Measurements from ENCODE around the gene FBLIM1.
"Not testable (repeated sequence)": the region's sequence is repeated elsewhere in the genome, so short reads cannot be mapped to it uniquely, and the experiment has no call there.

FBLIM1 gene

GRCh38 chr1:15810073-15810472 lies 51.5 kb downstream of the FBLIM1 start:
- no peak for DNase-seq (ENCODE audit: low read depth)
- TF ChIP-seq CTCF (conservative IDR thresholded peaks at IDR 0.05; ENCODE audit: low read depth, low read length), result no peak
- H3K4me3 ChIP-seq (ENCODE audit: low read length), result no peak overlapping the region

GRCh38 chr1:15816674-15817073 lies 58.1 kb downstream of the FBLIM1 start:
- DNase-seq (ENCODE audit: low read depth), result no peak
- TF ChIP-seq CTCF (conservative IDR thresholded peaks at IDR 0.05; ENCODE audit: low read depth, low read length), result no peak
- H3K4me3 ChIP-seq (ENCODE audit: low read length), result no peak overlapping the region

GRCh38 chr1:15820478-15820877 lies 61.9 kb downstream of the FBLIM1 start:
- no peak for DNase-seq (ENCODE audit: low read depth)
- H3K4me3 ChIP-seq (ENCODE audit: low read length), result no peak overlapping the region
- TF ChIP-seq CTCF (conservative IDR thresholded peaks at IDR 0.05; ENCODE audit: low read depth, low read length), result no peak

- no peak for TF ChIP-seq CTCF (conservative IDR thresholded peaks at IDR 0.05; ENCODE audit: low read depth, low read length)
- no peak for DNase-seq (ENCODE audit: low read depth)
- no peak overlapping the region for H3K4me3 ChIP-seq (ENCODE audit: low read length)
These were observed 67.2 kb downstream of the FBLIM1 start for GRCh38 chr1:15825800-15826199.

- H3K4me3 ChIP-seq (ENCODE audit: low read length), result no peak overlapping the region
- DNase-seq (ENCODE audit: low read depth), result no peak
- no peak for TF ChIP-seq CTCF (conservative IDR thresholded peaks at IDR 0.05; ENCODE audit: low read depth, low read length)
These were observed 68.4 kb downstream of the FBLIM1 start for GRCh38 chr1:15826810-15827507.

GRCh38 chr1:15827567-15827966 lies 69.0 kb downstream of the FBLIM1 start:
- not testable (repeated sequence) for H3K4me3 ChIP-seq (ENCODE audit: low read length); DNase-seq (ENCODE audit: low read depth)

GRCh38 chr1:15828931-15829330 lies 70.3 kb downstream of the FBLIM1 start:
- not testable (repeated sequence) for H3K4me3 ChIP-seq (ENCODE audit: low read length); DNase-seq (ENCODE audit: low read depth)

GRCh38 chr1:15830258-15830657 lies 71.7 kb downstream of the FBLIM1 start:
- no peak overlapping the region for H3K4me3 ChIP-seq (ENCODE audit: low read length)
- DNase-seq (ENCODE audit: low read depth), result no peak
- no peak for TF ChIP-seq CTCF (conservative IDR thresholded peaks at IDR 0.05; ENCODE audit: low read depth, low read length)
